Ovary (tissue), 9 donors: ENCODE results near the gene RAB12. TPM values are rescaled to one million over a fixed set of nuclear protein-coding genes. Genes with fewer than 3 reads are reported as not detected.

Experiments
- DNase-seq, 5 donors: peaks; one replicate each; pipeline ENCODE4 v3.0.0-alpha.2; 2019 to 2020
- H3K27ac ChIP-seq, 2 donors: fragments of 200-600 bp; one replicate each; pipeline versions ENCODE4 v1.5.1 to v1.8.0; 2019 to 2022
- H3K27me3 ChIP-seq: fragments of 200-600 bp; one replicate; pipeline ENCODE4 v1.8.0; 2022
- H3K36me3 ChIP-seq: fragments of 200-600 bp; sonication (generic); one replicate; pipeline ENCODE4 v1.5.1; 2019
- H3K4me1 ChIP-seq: one replicate; pipeline ENCODE4 v1.8.1; 2013; ENCODE audit warnings: mild to moderate bottlenecking, moderate library complexity; ENCODE audit not compliant: insufficient read depth
- H3K4me3 ChIP-seq: fragments of 200-600 bp; sonication (generic); one replicate; pipeline ENCODE4 v1.5.1; 2017
- H3K9me3 ChIP-seq, 2 donors: fragments of 200-600 bp in 1 of 2; sonication (generic) in 1 of 2; one replicate each; pipeline versions ENCODE4 v1.5.1 to v1.8.1; 2013 to 2019; ENCODE audit warnings: mild to moderate bottlenecking in 1 of 2, moderate library complexity in 1 of 2
- EP300 ChIP-seq: sonication (generic); formaldehyde crosslinking; IDR thresholded peaks from one replicate; pipeline ENCODE4 v1.6.1; 2017; ENCODE audit warnings: antibody characterized with exemption
- POLR2A ChIP-seq: fragments of 450-650 bp; IDR thresholded peaks from one replicate; pipeline ENCODE4 v1.6.1; 2017; ENCODE audit warnings: antibody characterized with exemption, mild to moderate bottlenecking, moderate library complexity
- WGBS, 3 donors: extraction: QIAGEN DNeasy Blood & Tissue Kit in 1 of 3; methylation state at CpG; one replicate each; pipeline versions ENCODE4 v1.1.5 to v1.1.7; 2013 to 2017; 5-methylcytosine and 5-hydroxymethylcytosine counted together
- intact Hi-C, 4 donors: fragments of 100-400 bp; cut with DNase I; formaldehyde crosslinking; loops; one replicate each; pipeline versions ENCODE4 v1.11.0 to v1.15.1; 2022 to 2023
- polyA plus RNA-seq, 2 donors: library from polyadenylated mRNA; stranded (reverse); fragments of 200-250 nt in 1 of 2; fragments of 350-450 nt in 1 of 2; fragmentation: Illumina TruSeq in 1 of 2; extraction: RNeasy Lipid Tissue Mini Kit (QIAGEN cat#74804) in 1 of 2; gene quantifications; one replicate each; pipeline ENCODE4 v1.2.3, GENCODE V29; 2013 to 2014
- total RNA-seq, 7 donors: library from RNA; depleted of rRNA in 2 of 7; stranded (reverse); fragments of >200 nt in 2 of 7; fragmentation: NEBNext Ultra II Directional in 3 of 7; extraction: Animal tissue kit (Norgen Biotek cat#: 25700) in 3 of 7; gene quantifications; one replicate each; pipeline versions ENCODE4 v1.1.0 to v1.2.4, GENCODE V29; 2016 to 2023
- TF ChIP-seq, protein P1 (sequence below), 3 donors: fragments of 450-650 bp in 2 of 3; fragments of 200-600 bp in 1 of 3; IDR thresholded peaks; one replicate each; pipeline versions ENCODE4 v1.5.1 to v1.8.0; 2016 to 2022; ENCODE audit warnings: antibody characterized with exemption in 3 of 3, mild to moderate bottlenecking in 1 of 3
- donor health status: DM: no; HTN: no; CAD: no; lungs with moderate emphysema.
- donor health status: DM: no; HTN: no; CAD: no.
- donor health status: Bipolar disorder and iron deficiency.
- donor health status: DM: yes; HTN: yes; CAD: no.
- donor health status: DM: no; HTN: no; CAD: no.
- donor health status: DM: yes; HTN: yes; CAD: no.

RAB12 gene
- total and polyA plus RNA-seq, 9 donors = 30.3 to 69.0 (median 43.5) TPM

DNA sequence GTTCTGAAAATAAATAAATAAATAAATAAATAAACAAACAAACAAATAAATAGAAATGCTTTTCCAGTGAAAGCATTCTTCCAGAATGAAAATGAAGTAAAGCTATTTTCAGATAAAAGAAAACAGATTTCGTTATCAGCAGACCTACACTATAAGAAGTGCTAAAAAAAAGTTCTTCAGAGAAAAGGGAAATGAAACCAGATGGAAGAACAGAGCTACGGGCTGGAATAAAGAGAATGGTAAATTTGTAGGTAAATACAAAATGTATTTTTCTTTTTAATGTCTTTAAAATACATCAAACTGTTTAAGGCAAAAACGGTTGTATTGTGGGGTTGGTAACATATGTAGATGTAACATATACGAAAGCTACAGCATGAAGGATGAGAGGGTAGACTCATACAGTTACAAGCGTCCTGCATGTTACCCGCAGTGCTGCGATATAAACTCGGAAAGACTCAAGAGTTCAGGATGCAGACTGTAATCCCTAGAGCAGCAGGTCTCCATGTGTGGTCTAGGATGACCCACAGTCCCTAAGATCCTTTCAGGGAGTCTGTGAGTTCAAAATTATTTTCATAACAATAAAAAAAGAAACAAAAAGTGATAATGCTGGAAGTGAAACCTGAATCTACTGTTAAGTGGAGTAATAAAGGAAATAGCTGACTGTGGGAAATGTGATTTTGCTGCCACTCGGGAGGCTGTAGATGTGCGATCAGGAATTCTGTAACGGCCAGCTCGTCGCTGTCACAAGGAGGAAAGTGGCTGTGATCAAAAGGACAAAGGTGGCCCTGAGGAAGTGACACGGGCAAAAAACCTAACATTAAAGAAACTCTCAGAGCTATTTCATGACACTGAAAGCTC lies 5.3 kb upstream of the RAB12 start:
- Histone ChIP-seq H3K27ac (no peak overlapping the region), H3K9me3 (no peaks in the 10 kb centered on the region), H3K27me3 (no peaks in the 10 kb centered on the region), H3K4me3 (no peak overlapping the region), H3K4me1 (peaks cover 4% of the 10 kb centered on the region), H3K36me3 (no peaks in the 10 kb centered on the region)
- DNase-seq = no peak
- no peak for TF ChIP-seq POLR2A
- TF ChIP-seq, protein P1, sequence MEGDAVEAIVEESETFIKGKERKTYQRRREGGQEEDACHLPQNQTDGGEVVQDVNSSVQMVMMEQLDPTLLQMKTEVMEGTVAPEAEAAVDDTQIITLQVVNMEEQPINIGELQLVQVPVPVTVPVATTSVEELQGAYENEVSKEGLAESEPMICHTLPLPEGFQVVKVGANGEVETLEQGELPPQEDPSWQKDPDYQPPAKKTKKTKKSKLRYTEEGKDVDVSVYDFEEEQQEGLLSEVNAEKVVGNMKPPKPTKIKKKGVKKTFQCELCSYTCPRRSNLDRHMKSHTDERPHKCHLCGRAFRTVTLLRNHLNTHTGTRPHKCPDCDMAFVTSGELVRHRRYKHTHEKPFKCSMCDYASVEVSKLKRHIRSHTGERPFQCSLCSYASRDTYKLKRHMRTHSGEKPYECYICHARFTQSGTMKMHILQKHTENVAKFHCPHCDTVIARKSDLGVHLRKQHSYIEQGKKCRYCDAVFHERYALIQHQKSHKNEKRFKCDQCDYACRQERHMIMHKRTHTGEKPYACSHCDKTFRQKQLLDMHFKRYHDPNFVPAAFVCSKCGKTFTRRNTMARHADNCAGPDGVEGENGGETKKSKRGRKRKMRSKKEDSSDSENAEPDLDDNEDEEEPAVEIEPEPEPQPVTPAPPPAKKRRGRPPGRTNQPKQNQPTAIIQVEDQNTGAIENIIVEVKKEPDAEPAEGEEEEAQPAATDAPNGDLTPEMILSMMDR (IDR thresholded peaks at IDR 0.05) = no peak
- no peak for TF ChIP-seq EP300
- intact Hi-C loops = no loop called here
- 30 to 45% (median 44%) methylated on average over 14 of the region's 14 CpGs for WGBS, 3 donors

DNA sequence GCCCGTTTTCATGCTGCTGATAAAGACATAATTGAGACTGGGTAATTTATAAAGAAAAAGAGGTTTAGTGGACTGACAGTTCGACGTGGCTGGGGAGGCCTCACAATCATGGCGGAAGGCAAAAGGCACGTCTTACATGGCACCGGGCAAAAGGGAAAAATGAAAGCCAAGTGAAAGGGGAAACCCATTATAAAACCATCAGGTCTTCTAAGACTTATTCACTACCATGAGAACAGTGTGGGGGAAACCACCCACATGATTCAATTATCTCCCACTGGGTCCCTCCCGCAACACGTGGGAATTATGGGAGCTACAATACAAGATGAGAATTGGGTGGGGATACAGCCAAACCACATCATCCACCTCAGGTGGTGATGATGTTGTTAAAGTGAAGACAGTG lies 3.3 kb upstream of the RAB12 start:
- intact Hi-C loops = no loop called here
- Histone ChIP-seq H3K36me3 (no peaks in the 10 kb centered on the region), H3K4me3 (no peak overlapping the region), H3K27me3 (no peaks in the 10 kb centered on the region), H3K9me3 (no peaks in the 10 kb centered on the region), H3K4me1 (peaks cover 4% of the 10 kb centered on the region), H3K27ac (no peak overlapping the region)
- TF ChIP-seq, protein P1 (IDR thresholded peaks at IDR 0.05) = no peak
- TF ChIP-seq EP300 = no peak
- TF ChIP-seq POLR2A = no peak
- no peak for DNase-seq
- 81 to 86% (median 85%) methylated on average over 8 of the region's 8 CpGs for WGBS, 3 donors

DNA sequence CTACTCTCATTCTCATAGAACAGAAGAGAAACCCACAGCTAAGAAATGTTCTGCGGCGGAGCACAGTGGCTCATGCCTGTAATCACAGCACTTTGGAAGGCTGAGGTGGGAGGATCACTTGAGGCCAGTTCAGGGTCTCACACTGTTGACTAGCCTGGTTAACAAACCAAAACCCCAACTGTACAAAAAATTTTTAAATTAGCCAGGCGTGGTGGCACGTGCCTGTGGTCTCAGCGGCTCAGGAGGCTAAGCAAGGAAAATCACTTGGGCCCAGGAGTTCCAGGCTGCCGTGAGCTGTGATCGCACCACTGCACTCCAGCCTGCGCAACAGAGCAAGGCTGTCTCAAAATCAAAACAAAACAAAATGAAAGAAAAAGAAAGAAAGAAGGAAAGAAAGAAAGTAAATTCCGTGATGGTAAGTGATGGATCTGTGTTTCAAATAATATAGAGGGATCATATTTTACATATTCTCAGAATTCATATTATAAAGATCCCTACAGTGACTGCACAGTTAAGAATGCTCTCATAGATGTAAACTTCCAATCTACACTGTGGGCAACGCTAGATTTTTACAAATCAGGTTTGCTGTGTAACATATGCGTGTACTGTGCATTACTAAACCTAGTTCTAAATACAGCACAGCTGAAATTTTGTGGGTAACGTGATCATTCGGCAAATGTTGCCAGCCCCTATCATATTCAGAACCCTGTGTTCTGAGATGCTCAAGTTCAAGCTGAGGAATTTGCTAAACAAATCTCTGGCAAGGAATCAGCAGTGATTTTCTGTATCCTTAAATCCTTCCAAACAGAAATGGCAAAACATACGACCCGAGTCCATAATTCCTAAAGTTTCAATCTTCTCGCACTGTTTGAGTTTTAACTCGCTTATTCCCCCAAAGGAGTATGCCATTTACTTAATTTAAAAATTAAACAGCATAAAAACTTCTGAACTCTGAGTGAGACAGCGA lies 1.2 kb upstream of the RAB12 start:
- Histone ChIP-seq H3K4me3 (peak overlapping the region; percentile 91), H3K9me3 (no peaks in the 10 kb centered on the region), H3K27ac (peak overlapping the region; percentile 23 to 78), H3K4me1 (peaks cover 15% of the 10 kb centered on the region), H3K27me3 (no peaks in the 10 kb centered on the region), H3K36me3 (no peaks in the 10 kb centered on the region)
- TF ChIP-seq EP300 (no peak), POLR2A (no peak)
- TF ChIP-seq, protein P1 (IDR thresholded peaks at IDR 0.05) = no peak
- DNase-seq = peak in 4 of 5 donors; percentile 30 to 54 (median 35)
- 7 to 22% (median 9%) methylated on average over 18 of the region's 18 CpGs for WGBS, 3 donors
- intact Hi-C loops = no loop called here

DNA sequence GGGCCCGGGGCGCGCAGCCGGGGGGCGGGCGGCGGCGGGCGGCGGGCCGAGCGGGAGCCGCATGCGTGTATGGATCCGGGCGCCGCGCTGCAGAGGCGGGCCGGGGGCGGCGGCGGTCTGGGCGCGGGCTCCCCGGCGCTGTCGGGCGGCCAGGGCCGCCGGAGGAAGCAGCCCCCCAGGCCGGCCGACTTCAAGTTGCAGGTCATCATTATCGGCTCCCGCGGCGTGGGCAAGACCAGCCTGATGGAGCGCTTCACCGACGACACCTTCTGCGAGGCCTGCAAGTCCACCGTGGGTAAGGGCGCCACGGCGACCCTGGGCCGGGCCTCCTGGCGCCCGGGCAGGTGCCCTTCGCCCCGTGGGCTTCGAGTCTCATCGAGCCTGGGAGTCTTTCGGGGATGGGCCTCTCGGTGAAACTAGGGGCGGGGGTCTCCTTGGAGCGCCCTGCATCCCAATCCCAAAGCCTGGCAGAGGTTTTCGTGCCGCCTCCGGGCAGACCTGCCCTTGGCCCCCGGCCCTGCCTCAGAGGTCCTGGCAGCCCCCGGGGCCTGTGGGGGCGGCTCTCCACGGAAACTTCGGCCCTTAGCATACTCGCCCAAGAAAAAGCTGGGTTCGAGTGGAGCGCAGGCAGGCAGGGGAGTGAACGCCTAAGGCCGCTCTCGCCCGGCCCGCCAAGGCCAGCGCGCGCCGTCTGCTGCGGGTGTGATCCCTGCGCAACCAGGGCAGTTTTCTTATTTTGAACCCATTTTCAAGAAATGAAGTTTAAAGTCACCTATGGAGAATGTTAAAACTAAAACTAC lies 622 bp downstream of the RAB12 start:
- no peak for TF ChIP-seq POLR2A
- TF ChIP-seq EP300 = no peak
- TF ChIP-seq, protein P1 (IDR thresholded peaks at IDR 0.05) = no peak
- Histone ChIP-seq H3K4me1 (peaks cover 19% of the 10 kb centered on the region), H3K9me3 (no peaks in the 10 kb centered on the region), H3K27me3 (no peaks in the 10 kb centered on the region), H3K27ac (peak overlapping the region in 1 of 2 donors; percentile 23), H3K36me3 (no peaks in the 10 kb centered on the region), H3K4me3 (peak overlapping the region; percentile 91)
- DNase-seq = peak in 4 of 5 donors; percentile 22 to 57 (median 50)
- 0 to 1% (median 0%) methylated on average over 53 to 78 of the region's 78 CpGs for WGBS, 3 donors
- intact Hi-C loops = no loop called here
